ENCODE measurements around the gene KRT16.

- TF ChIP-seq CTCF (IDR thresholded peaks at IDR 0.05; ENCODE audit: insufficient read depth, low read depth, low read length) = no peak
- no peak for TF ChIP-seq EZH2 (IDR thresholded peaks at IDR 0.05; ENCODE audit: insufficient read depth, low read length)
Measured at GRCh38 chr17:41567317-41567716, 45.2 kb downstream of the KRT16 start.
